GM21529 (cell line): ENCODE data around the gene MAP3K5.
A peak's percentile ranks its signal among the peaks of the same experiment; 100 is the strongest.
"Not testable (repeated sequence)": the region's sequence is repeated elsewhere in the genome, so short reads cannot be mapped to it uniquely, and the experiment has no call there.

Experiments
- ATAC-seq: cut with Tn5 transposase; IDR thresholded peaks from one replicate; pipeline ENCODE4 v1.9.1; 2021; ENCODE audit not compliant: unreplicated experiment

Gene MAP3K5

GRCh38 chr6:136792410-136793262, at the start of gene MAP3K5:
Gene MAP3K5, minus strand, starts transcription at chr6:136792477. Its CDS starts 320 bp downstream, at chr6:136792157.
- peak; percentile 57 for ATAC-seq

GRCh38 chr6:136840276-136841001, 48.2 kb upstream of the MAP3K5 start:
- no peak for ATAC-seq

- ATAC-seq = no peak
Observed at GRCh38 chr6:136831873-136832562, 39.7 kb upstream of the MAP3K5 start.

- ATAC-seq = no peak
Observed at GRCh38 chr6:136826216-136826615, 33.9 kb upstream of the MAP3K5 start.

- no peak for ATAC-seq
Observed at GRCh38 chr6:136823128-136823660, 30.9 kb upstream of the MAP3K5 start.

GRCh38 chr6:136822376-136823127, 30.3 kb upstream of the MAP3K5 start, which contains the start of gene PEX7:
Gene PEX7, plus strand, starts transcription at chr6:136822592. Its CDS starts 74 bp downstream, at chr6:136822666.
- peak; percentile 98 for ATAC-seq

- peak; percentile 11 for ATAC-seq
Observed at GRCh38 chr6:136822046-136822375, 29.7 kb upstream of the MAP3K5 start.

- ATAC-seq = no peak
Observed at GRCh38 chr6:136820561-136820960, 28.3 kb upstream of the MAP3K5 start.

GRCh38 chr6:136816656-136817055, 24.4 kb upstream of the MAP3K5 start:
- no peak for ATAC-seq

GRCh38 chr6:136815608-136816007, 23.3 kb upstream of the MAP3K5 start:
- not testable (repeated sequence) for ATAC-seq

GRCh38 chr6:136812174-136812573, 19.9 kb upstream of the MAP3K5 start:
- ATAC-seq = no peak

GRCh38 chr6:136811272-136811671, 19.0 kb upstream of the MAP3K5 start:
- ATAC-seq = no peak

- ATAC-seq = no peak
Observed at GRCh38 chr6:136809091-136809860, 17.0 kb upstream of the MAP3K5 start.

- ATAC-seq = no peak
Observed at GRCh38 chr6:136803608-136804007, 11.3 kb upstream of the MAP3K5 start.

- no peak for ATAC-seq
Observed at GRCh38 chr6:136801581-136801980, 9.3 kb upstream of the MAP3K5 start.

- ATAC-seq = no peak
Observed at GRCh38 chr6:136798044-136798443, 5.8 kb upstream of the MAP3K5 start.

GRCh38 chr6:136795996-136796395, 3.7 kb upstream of the MAP3K5 start:
- no peak for ATAC-seq

GRCh38 chr6:136795386-136795785, 3.1 kb upstream of the MAP3K5 start:
- no peak for ATAC-seq

- ATAC-seq = no peak
Observed at GRCh38 chr6:136793363-136793762, 1.1 kb upstream of the MAP3K5 start.

GRCh38 chr6:136792095-136792409, 225 bp downstream of the MAP3K5 start:
- no peak for ATAC-seq
